Naive thymus-derived CD8-positive, alpha-beta T cell (primary cell): ENCODE results near the gene RNF144A. TPM values are rescaled to one million over a fixed set of nuclear protein-coding genes. Genes with fewer than 3 reads are reported as not detected.

ENCODE experiments used
- ATAC-seq, 2 donors: fragments of 150-1000 bp; cut with Tn5 transposase in 1 of 2; sonication (Bioruptor Pico), chemical (Tn5 transposase) in 1 of 2; 1 replicate in 1 of 2; 2 replicates in 1 of 2; pipeline ENCODE4 v1.10.0; 2021; ENCODE audit warnings: mild to moderate bottlenecking in 2 of 2, moderate library complexity in 2 of 2
- POLR2A ChIA-PET: fragments of 350-600 bp; sonication (Branson Sonifier 250); formaldehyde crosslinking; loops from one replicate; lab custom pipeline; 2021; ENCODE audit warnings: antibody characterized with exemption; lab: Charles Lee
- DNase-seq, 10 donors: peaks; one replicate each; pipeline versions ENCODE4 v3.0.0 to v3.0.0-alpha.2; 2020 to 2022
- H3K27ac Mint-ChIP-seq, 10 donors: one replicate each; pipeline ENCODE4 v1.8.0; 2020 to 2022; ENCODE audit warnings: mild to moderate bottlenecking in 10 of 10, mixed read lengths in 10 of 10, moderate library complexity in 4 of 10, inconsistent platforms in 1 of 10
- H3K27me3 Mint-ChIP-seq, 5 donors: one replicate each; pipeline ENCODE4 v1.8.0; 2021 to 2022; ENCODE audit warnings: mixed read lengths in 5 of 5
- H3K36me3 Mint-ChIP-seq, 3 donors: one replicate each; pipeline ENCODE4 v1.8.0; 2020 to 2022; ENCODE audit warnings: mixed read lengths in 3 of 3, mild to moderate bottlenecking in 2 of 3, inconsistent platforms in 1 of 3
- H3K4me1 Mint-ChIP-seq, 4 donors: one replicate each; pipeline ENCODE4 v1.8.0; 2021 to 2022; ENCODE audit warnings: mixed read lengths in 4 of 4
- H3K4me3 Mint-ChIP-seq, 10 donors: one replicate each; pipeline ENCODE4 v1.8.0; 2020 to 2022; ENCODE audit warnings: mild to moderate bottlenecking in 10 of 10, mixed read lengths in 10 of 10, moderate library complexity in 6 of 10, inconsistent platforms in 1 of 10
- H3K9me3 Mint-ChIP-seq, 9 donors: one replicate each; pipeline ENCODE4 v1.8.0; 2020 to 2022; ENCODE audit warnings: mixed read lengths in 9 of 9, mild to moderate bottlenecking in 3 of 9, inconsistent platforms in 1 of 9, moderate library complexity in 1 of 9
- polyA plus RNA-seq, 3 donors: library from polyadenylated mRNA; unstranded; fragments of 300-500 nt; fragmentation: Illumina TruSeq; gene quantifications; one replicate each; pipeline ENCODE4 v1.2.3, GENCODE V29; 2021
- total RNA-seq, 8 experiments: library from RNA in 2 of 8; stranded (reverse) in 2 of 8; gene quantifications; one replicate each; pipeline ENCODE4 v1.2.3 and lab custom pipeline; 2021 to 2026

The RNF144A gene
- total and polyA plus RNA-seq, 5 experiments from 2014 or later, result 10.3 to 42.7 (median 15.5) TPM

DNA sequence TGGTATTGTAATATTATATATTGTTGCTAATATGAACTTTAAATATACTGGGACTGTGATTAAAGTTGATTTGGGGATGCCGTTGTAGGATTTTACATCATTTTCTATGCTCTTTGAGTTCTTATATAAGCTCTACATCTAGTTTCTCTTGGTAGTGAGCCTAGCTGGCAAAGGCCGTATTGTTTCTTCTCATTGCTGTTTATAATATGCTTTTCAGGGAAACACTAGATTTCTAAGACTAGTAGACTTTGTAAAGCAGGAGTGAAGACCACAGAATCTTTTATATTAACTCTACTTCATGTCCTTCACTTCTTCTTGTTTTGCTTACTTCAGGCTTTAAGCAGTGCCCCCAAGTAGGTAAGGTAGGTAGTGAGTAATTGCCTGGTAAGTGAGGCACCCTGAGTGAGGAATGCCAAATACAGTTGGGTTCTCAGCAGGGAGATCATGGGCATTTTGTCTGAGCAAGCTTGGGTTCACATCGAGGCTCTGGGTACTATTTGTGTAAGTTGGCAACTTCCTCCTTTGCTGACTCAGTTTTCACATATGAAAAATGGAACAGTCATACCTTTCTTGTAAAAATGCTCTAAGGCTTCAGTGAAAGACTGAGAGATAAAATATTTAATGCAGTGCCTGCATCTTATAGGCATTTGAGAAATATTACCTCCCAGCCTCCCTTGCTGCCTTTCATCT lies 96.4 kb downstream of the RNF144A start:
- POLR2A ChIA-PET, result interaction anchor here (1.1 kb wide), 1 partner anchor 18 kb away, joined by 3 read pairs; no protein-coding TSS in a partner anchor
- Mint-ChIP-seq H3K4me3 (no peak overlapping the region), H3K9me3 (no peaks in the 10 kb centered on the region), H3K4me1 (peaks cover 28 to 46% (median 37%) of the 10 kb centered on the region in 4 donors), H3K27ac (peak overlapping the region in 4 of 10 donors; percentile 4 to 40 (median 21)), H3K27me3 (no peaks in the 10 kb centered on the region), H3K36me3 (peaks cover 0 to 44% (median 2%) of the 10 kb centered on the region in 3 donors)
- ATAC-seq (no peak), DNase-seq (no peak)

DNA sequence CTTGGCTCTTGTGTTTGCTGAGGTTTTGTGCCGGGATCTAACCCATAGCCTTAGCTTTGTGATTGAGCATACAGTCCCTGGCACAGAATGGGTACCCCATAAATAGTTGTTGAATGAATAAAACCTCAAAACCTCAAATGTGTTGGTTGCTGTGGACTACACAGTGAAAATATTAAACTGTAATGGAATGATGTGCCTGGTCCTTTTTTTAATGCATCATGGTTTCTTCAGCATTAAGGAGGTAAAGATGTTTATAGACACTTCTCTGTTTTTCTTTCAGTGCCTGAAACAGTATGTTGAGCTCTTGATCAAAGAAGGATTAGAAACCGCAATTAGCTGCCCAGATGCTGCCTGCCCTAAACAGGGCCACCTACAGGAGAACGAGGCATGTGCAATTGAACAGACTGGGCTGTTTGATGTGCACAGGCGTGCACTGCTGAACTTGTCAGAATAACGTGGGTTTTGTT lies 97.0 kb downstream of the RNF144A start:
- Mint-ChIP-seq H3K9me3 (no peaks in the 10 kb centered on the region), H3K4me3 (no peak overlapping the region), H3K36me3 (peaks cover 0 to 49% (median 4%) of the 10 kb centered on the region in 3 donors), H3K27me3 (no peaks in the 10 kb centered on the region), H3K4me1 (peaks cover 26 to 40% (median 34%) of the 10 kb centered on the region in 4 donors), H3K27ac (peak overlapping the region in 6 of 10 donors; percentile 5 to 68 (median 30))
- POLR2A ChIA-PET, result interaction anchor here (1.1 kb wide), 1 partner anchor 17 kb away, joined by 3 read pairs; no protein-coding TSS in a partner anchor
- DNase-seq (peak in 6 of 10 donors; percentile 6 to 42 (median 35)), ATAC-seq (peak; percentile 72 to 83)

DNA sequence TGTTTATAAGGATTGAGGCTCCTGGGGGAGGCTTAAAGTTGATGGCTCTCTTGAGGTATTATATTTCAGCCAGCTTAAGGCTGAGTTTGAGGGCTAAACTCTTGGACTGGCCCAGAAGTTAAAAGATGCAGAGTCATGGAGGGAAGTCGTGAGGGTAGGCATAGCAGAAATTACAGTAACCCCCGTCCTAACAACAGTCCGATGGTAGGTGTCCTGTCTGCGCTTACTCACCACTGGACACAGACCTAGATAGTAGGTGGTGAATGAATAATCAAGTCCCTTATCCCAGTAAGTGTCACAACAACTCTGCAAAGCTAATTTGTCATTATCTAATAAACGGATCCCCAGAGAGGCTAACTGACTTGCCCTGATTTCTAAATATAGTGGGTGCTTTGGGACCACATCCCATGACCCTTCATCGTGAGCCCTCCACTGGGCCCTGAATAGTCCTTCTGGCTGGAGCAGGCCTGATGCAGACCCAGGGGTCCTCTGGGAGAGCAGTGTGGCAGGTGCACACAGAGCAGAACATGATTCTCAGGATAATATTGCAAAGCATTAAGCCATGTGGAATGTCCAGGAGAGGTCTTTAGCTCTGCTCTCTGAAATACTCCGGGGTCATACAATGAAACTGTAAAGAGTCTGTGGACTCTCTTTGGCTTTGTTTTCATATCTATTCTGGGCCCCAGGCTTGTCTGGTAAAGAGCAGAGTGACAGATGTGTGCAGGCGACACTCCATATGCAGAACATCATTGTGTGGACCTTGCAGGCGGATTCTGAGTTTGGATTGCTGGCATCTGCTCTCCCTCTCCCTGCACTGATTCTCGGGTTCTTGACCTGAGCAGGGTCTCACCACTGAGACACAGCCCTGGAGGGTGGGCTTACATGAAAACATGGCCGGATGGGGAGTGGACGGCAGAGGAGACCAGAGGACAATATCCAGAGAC lies 98.1 kb downstream of the RNF144A start:
- Mint-ChIP-seq H3K36me3 (peaks cover 0 to 58% (median 4%) of the 10 kb centered on the region in 3 donors), H3K4me3 (no peak overlapping the region), H3K4me1 (peaks cover 25 to 39% (median 31%) of the 10 kb centered on the region in 4 donors), H3K27me3 (no peaks in the 10 kb centered on the region), H3K27ac (peak overlapping the region in 4 of 10 donors; percentile 16 to 53 (median 40)), H3K9me3 (no peaks in the 10 kb centered on the region)
- POLR2A ChIA-PET, result no interaction called here
- no peak for DNase-seq
- ATAC-seq, result no peak

DNA sequence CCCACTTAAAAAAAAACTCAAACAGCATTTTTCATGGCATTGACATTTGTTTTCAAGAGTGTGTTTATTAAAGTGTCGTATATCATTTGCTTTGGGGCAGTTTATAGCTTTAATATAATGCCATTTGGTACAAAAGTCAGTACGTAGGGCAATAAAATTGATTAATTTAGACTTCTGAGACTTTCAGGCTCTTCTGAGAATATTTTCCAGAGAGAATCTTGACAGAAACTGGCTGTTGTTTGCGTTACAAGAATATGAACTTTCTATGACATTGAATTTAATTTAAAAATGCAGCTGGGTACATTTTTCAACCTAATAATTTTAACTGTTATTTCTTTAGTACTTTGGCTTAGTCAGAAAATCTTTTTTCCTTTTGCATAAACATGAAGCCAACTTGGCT lies 98.9 kb downstream of the RNF144A start:
- POLR2A ChIA-PET, result no interaction called here
- Mint-ChIP-seq H3K27ac (peak overlapping the region in 1 of 10 donors; percentile 53), H3K4me1 (peaks cover 23 to 33% (median 29%) of the 10 kb centered on the region in 4 donors), H3K9me3 (no peaks in the 10 kb centered on the region), H3K27me3 (no peaks in the 10 kb centered on the region), H3K36me3 (peaks cover 0 to 63% (median 10%) of the 10 kb centered on the region in 3 donors), H3K4me3 (no peak overlapping the region)
- no peak for ATAC-seq
- no peak for DNase-seq

DNA sequence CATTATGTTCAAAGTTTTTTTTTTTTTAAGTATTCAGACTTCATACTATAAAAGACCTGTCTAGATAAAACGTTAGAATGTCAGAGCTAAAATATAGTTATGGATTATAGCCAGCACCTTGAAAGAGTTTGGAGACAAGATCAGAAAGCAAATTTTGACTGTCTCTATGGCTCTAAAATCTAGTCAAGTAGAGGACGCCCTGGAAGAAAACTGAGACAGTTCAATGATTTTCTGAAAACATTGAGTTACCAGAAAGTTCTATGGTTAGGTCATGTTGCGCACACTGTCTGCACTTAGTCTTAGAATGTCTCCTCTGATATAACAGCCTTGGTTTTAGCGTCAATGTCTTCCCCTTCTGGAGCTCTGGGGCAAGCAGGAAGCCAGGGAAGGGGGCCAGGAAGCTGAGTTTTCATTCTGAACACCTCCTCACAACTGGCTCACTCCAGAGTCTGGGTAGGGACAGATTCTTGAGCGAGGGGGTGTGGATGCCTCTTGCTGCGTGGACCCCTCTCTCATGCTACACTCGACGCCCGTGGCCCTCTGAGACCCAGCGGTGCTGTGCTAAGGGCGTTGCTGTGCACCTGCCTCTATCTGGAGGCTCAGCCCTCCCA lies 99.5 kb downstream of the RNF144A start:
- no peak for ATAC-seq

DNA sequence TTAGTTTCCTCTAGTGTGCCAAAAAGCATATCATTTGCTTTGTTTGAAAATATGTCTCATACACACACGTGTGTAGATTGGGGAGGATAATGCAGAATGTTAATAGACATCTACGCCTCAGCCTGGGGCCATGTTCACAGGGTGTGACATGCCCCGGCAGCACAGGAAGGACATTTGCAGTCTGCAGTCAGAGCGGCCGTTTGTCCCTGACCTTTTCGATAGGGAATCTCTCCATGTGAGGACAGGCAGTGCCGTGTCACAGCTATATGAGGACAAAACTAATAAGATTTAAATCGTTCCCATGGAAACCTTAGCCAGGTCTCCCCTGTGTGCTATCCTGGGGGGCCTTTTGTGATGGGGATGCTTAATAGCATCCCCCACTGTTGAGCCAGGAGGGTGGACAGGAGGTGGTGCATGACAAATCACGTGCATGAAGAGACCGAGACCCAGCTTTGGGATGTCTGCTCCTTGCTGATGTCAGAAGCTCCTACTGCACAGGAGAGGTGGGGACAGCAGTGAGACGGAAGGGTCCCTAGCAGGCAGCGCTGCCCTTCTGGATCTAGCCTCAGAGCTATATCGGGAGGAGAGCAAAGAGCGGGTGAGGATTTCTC lies 100.6 kb downstream of the RNF144A start:
- no peak for ATAC-seq
- Mint-ChIP-seq H3K4me3 (no peak overlapping the region), H3K27me3 (no peaks in the 10 kb centered on the region), H3K4me1 (peaks cover 18 to 21% (median 20%) of the 10 kb centered on the region in 4 donors), H3K27ac (peak overlapping the region in 3 of 10 donors; percentile 7 to 32 (median 20)), H3K36me3 (peaks cover 0 to 75% (median 18%) of the 10 kb centered on the region in 3 donors), H3K9me3 (no peaks in the 10 kb centered on the region)
- no peak for DNase-seq
- POLR2A ChIA-PET, result no interaction called here

More for the DNA sequence above, 99.5 kb downstream of the RNF144A start:
- peaks cover 0 to 69% (median 15%) of the 10 kb centered on the region in 3 donors for H3K36me3 Mint-ChIP-seq
- peak overlapping the region in 2 of 10 donors; percentile 43 to 49 for H3K27ac Mint-ChIP-seq
- no peaks in the 10 kb centered on the region for H3K27me3 Mint-ChIP-seq
- DNase-seq, result no peak
- no peak overlapping the region for H3K4me3 Mint-ChIP-seq
- H3K9me3 Mint-ChIP-seq, result no peaks in the 10 kb centered on the region
- POLR2A ChIA-PET, result no interaction called here
- H3K4me1 Mint-ChIP-seq, result peaks cover 25 to 30% (median 29%) of the 10 kb centered on the region in 4 donors

DNA sequence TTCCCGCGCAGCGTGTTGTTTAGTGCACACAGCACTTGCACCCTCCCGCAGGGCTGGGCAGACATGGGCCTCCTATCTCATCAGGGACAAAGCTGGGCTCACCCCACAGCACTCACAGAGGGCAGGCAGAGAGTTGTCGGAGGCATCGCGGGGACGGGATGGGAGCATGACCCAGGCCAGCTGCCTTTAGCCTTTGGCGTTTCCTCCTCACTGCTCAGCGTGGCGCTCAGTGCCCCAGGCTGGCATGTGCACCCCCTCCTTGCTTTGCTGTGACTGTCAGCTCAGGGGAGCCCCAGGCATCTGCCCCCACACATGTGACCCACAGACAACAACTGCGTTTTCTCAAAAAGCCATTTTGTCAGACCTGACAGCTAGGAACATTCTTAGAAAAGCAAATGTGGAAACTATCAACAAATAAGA lies 101.1 kb downstream of the RNF144A start:
- H3K36me3 Mint-ChIP-seq, result peaks cover 0 to 79% (median 18%) of the 10 kb centered on the region in 3 donors
- no peaks in the 10 kb centered on the region for H3K27me3 Mint-ChIP-seq
- H3K9me3 Mint-ChIP-seq, result no peaks in the 10 kb centered on the region
- DNase-seq (no peak), ATAC-seq (no peak)
- POLR2A ChIA-PET, result no interaction called here
- no peak overlapping the region for H3K4me3 Mint-ChIP-seq
- peaks cover 15 to 18% (median 17%) of the 10 kb centered on the region in 4 donors for H3K4me1 Mint-ChIP-seq
- H3K27ac Mint-ChIP-seq, result no peak overlapping the region

DNA sequence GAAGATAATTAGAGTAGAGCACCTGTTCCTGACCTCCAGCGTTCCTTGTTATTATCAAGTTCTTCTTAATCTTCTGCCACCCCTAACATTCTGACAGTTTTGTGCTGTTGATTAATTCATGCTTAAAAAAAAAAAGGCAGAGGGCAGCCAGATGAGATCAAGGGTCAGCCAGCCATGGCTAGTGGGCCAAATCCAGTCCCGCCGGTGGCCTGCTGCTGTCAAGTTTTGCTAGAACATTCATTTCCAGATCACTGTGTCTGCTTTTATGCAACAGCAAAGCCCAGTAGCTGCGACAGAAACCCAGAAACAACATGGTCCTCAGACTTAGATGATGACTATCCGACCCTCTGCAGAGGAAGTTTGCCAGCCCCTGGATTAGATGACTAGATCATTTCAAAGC lies 101.6 kb downstream of the RNF144A start:
- POLR2A ChIA-PET, result interaction anchor here (0.6 to 0.7 kb wide), 2 partner anchors 12 to 121 kb away, joined by 3 read pairs; no protein-coding TSS in a partner anchor
- Mint-ChIP-seq H3K4me1 (peaks cover 10 to 15% (median 13%) of the 10 kb centered on the region in 4 donors), H3K9me3 (no peaks in the 10 kb centered on the region), H3K27ac (peak overlapping the region in 2 of 10 donors; percentile 3 to 4), H3K27me3 (no peaks in the 10 kb centered on the region), H3K4me3 (no peak overlapping the region), H3K36me3 (peaks cover 0 to 83% (median 18%) of the 10 kb centered on the region in 3 donors)
- no peak for ATAC-seq
- DNase-seq, result no peak

DNA sequence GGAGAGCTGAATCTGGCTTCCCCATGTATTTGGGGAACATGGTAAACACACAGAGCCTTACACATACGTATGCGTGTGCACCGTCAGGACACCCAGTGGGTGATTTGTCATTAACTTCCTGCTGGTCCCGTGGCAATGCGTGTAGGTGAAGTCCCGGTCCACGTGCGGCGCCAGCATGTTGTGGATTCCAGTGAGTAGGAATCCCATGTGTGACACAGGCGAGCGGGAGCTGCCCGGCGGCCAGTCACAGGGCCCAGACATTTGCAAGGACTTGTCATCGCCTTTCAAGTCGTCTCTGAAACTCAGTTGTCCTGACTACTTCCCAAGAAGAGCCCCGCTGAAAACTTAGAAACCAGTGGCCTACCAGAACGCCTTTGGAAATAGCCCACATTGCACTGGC lies 102.0 kb downstream of the RNF144A start:
- Mint-ChIP-seq H3K36me3 (peaks cover 0 to 88% (median 18%) of the 10 kb centered on the region in 3 donors), H3K27me3 (no peaks in the 10 kb centered on the region), H3K9me3 (no peaks in the 10 kb centered on the region), H3K4me3 (no peak overlapping the region), H3K27ac (peak overlapping the region in 1 of 10 donors; percentile 3), H3K4me1 (peaks cover 6 to 15% (median 8%) of the 10 kb centered on the region in 4 donors)
- ATAC-seq (no peak), DNase-seq (no peak)
- POLR2A ChIA-PET, result interaction anchor here (0.6 to 0.7 kb wide), 2 partner anchors 11 to 122 kb away, joined by 3 read pairs; no protein-coding TSS in a partner anchor

DNA sequence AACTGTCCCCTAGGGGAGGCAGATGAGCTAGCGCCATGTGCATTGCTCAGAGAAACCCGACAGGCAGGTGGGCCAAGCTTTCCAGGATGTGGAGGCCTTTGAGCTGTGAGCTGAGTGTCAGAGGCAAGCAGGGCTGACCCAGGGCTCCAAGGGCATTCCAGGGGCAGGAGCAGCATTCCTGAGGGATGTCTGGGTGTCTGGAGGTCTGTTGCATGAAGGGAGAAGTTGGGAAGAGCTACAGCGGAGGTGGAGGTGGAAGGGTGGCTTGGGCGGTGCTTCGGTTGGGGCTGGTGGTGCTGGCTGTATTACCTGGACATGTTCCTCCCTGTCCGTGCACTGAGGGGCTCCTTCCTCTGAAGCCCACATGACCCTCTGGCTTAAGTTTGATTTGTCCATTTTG lies 102.8 kb downstream of the RNF144A start:
- ATAC-seq (no peak), DNase-seq (no peak)
- POLR2A ChIA-PET, result no interaction called here
- Mint-ChIP-seq H3K27ac (peak overlapping the region in 3 of 10 donors; percentile 15 to 66 (median 27)), H3K36me3 (peaks cover 0 to 89% (median 18%) of the 10 kb centered on the region in 3 donors), H3K4me1 (peaks cover 0 to 10% (median 1%) of the 10 kb centered on the region in 4 donors), H3K27me3 (no peaks in the 10 kb centered on the region), H3K9me3 (no peaks in the 10 kb centered on the region), H3K4me3 (no peak overlapping the region)

DNA sequence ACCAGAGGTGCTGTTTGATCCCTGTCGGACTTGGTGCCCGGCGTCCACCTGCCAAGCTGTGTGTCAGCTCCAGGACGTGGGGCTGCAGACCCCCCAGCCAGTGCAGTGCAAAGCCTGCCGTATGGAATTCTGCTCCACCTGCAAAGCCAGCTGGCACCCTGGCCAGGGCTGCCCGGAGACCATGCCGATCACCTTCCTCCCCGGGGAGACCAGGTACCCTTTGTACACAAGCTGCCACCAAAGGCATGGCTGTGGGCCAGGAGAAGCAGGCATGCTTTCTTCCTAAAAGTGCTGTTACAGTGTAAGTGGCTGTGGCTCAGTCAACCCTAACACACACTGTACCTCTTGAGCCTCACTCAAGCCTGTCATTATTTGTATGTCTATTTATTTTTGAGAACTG lies 103.3 kb downstream of the RNF144A start:
- Mint-ChIP-seq H3K9me3 (no peaks in the 10 kb centered on the region), H3K4me1 (peaks cover 0 to 8% (median 0%) of the 10 kb centered on the region in 4 donors), H3K36me3 (peaks cover 0 to 88% (median 18%) of the 10 kb centered on the region in 3 donors), H3K4me3 (no peak overlapping the region), H3K27ac (peak overlapping the region in 1 of 10 donors; percentile 71), H3K27me3 (no peaks in the 10 kb centered on the region)
- DNase-seq (no peak), ATAC-seq (no peak)
- POLR2A ChIA-PET, result no interaction called here
